ENCODE results near the gene SPINT1.

DNA sequence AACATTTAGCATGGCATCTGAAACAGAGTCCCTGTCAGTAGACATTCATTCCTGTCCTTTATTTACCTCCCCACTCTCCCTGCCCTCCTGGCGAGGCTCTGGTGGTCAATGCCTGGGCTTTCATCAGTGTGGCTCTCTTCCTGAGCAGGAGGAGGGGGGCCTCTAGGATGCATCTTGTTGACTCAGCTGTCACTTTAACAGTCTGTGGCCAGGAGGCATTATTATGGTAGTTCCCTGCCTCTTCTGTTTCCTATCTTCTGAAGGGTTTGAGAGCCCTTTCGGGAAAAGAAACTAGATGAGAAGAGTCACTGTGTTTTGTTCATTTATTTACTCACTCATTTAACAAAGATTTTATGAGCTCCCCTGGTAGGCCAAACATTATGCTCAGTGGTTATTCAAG, 13.0 kb upstream of the SPINT1 start:
- TF ChIP-seq ARNTL (CRISPR knock-in tag; IDR thresholded peaks at IDR 0.05; ENCODE audit: borderline replicate concordance, low read depth) (no peak), OSR1 (CRISPR knock-in tag; IDR thresholded peaks at IDR 0.05) (no peak), ZNF70 (CRISPR knock-in tag; IDR thresholded peaks at IDR 0.05) (no peak), ZFP30 (CRISPR knock-in tag; IDR thresholded peaks at IDR 0.05) (no peak), GLIS3 (CRISPR knock-in tag; IDR thresholded peaks at IDR 0.05) (no peak)
- TF ChIP-seq, protein P1, sequence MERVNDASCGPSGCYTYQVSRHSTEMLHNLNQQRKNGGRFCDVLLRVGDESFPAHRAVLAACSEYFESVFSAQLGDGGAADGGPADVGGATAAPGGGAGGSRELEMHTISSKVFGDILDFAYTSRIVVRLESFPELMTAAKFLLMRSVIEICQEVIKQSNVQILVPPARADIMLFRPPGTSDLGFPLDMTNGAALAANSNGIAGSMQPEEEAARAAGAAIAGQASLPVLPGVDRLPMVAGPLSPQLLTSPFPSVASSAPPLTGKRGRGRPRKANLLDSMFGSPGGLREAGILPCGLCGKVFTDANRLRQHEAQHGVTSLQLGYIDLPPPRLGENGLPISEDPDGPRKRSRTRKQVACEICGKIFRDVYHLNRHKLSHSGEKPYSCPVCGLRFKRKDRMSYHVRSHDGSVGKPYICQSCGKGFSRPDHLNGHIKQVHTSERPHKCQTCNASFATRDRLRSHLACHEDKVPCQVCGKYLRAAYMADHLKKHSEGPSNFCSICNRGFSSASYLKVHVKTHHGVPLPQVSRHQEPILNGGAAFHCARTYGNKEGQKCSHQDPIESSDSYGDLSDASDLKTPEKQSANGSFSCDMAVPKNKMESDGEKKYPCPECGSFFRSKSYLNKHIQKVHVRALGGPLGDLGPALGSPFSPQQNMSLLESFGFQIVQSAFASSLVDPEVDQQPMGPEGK (CRISPR knock-in tag; IDR thresholded peaks at IDR 0.05; ENCODE audit: borderline replicate concordance) = no peak

Measured in SK-N-SH treated with all-trans-retinoic acid at 6 μM for 48 hours (cell line).